ENCODE data around the gene FAM13C. TPM values are rescaled to one million over a fixed set of nuclear protein-coding genes. Genes with fewer than 3 reads are reported as not detected.

Gene FAM13C
- total and polyA plus RNA-seq, 11 donors: 1.00 to 12.4 (median 8.3) TPM

- peaks cover 0 to 11% (median 0%) of the 10 kb centered on the region in 12 donors for H3K4me1 ChIP-seq
- intact Hi-C loops (cut with DNase I): no loop called here
- TF ChIP-seq POLR2A (IDR thresholded peaks at IDR 0.05): no peak
- no peak for TF ChIP-seq CTCF (IDR thresholded peaks at IDR 0.05)
These were observed 85.4 kb downstream of the FAM13C start for GRCh38 chr10:59276919-59277318.

GRCh38 chr10:59276133-59276532, 86.2 kb downstream of the FAM13C start:
- intact Hi-C loops (cut with DNase I): no loop called here
- ATAC-seq (no peak), DNase-seq (no peak)
- no peak overlapping the region for H3K27ac ChIP-seq
- TF ChIP-seq POLR2A (IDR thresholded peaks at IDR 0.05) (no peak), CTCF (IDR thresholded peaks at IDR 0.05) (no peak)
- no peak overlapping the region for H3K4me3 ChIP-seq
- peaks cover 0 to 5% (median 0%) of the 10 kb centered on the region in 9 donors for H3K36me3 ChIP-seq
- no peaks in the 10 kb centered on the region for H3K27me3 ChIP-seq
- H3K9me3 ChIP-seq: no peaks in the 10 kb centered on the region
- H3K4me1 ChIP-seq: peaks cover 0 to 11% (median 0%) of the 10 kb centered on the region in 12 donors

More at GRCh38 chr10:59276919-59277318, 85.4 kb downstream of the FAM13C start:
- H3K27ac ChIP-seq: no peak overlapping the region
- H3K36me3 ChIP-seq: peaks cover 0 to 6% (median 0%) of the 10 kb centered on the region in 9 donors
- no peak for DNase-seq
- no peak overlapping the region for H3K4me3 ChIP-seq
- no peaks in the 10 kb centered on the region for H3K27me3 ChIP-seq
- ATAC-seq: no peak
- H3K9me3 ChIP-seq: no peaks in the 10 kb centered on the region

GRCh38 chr10:59273445-59273844, 88.9 kb downstream of the FAM13C start:
- ATAC-seq (no peak), DNase-seq (no peak)
- Histone ChIP-seq H3K36me3 (peaks cover 0 to 17% (median 9%) of the 10 kb centered on the region in 9 donors), H3K27me3 (no peaks in the 10 kb centered on the region), H3K4me3 (no peak overlapping the region), H3K9me3 (no peaks in the 10 kb centered on the region), H3K27ac (no peak overlapping the region), H3K4me1 (peaks cover 0 to 9% (median 0%) of the 10 kb centered on the region in 12 donors)
- WGBS, 4 donors: 93 to 100% (median 97%) methylated on average over 1 of the region's 1 CpG
- TF ChIP-seq POLR2A (IDR thresholded peaks at IDR 0.05) (no peak), CTCF (IDR thresholded peaks at IDR 0.05) (no peak)
- intact Hi-C loops (cut with DNase I): no loop called here

- Histone ChIP-seq H3K4me3 (no peak overlapping the region), H3K36me3 (peaks cover 0 to 30% (median 13%) of the 10 kb centered on the region in 9 donors), H3K27ac (no peak overlapping the region), H3K27me3 (no peaks in the 10 kb centered on the region), H3K4me1 (peaks cover 0 to 9% (median 0%) of the 10 kb centered on the region in 12 donors), H3K9me3 (no peaks in the 10 kb centered on the region)
- ATAC-seq (no peak), DNase-seq (no peak)
- no peak for TF ChIP-seq CTCF (IDR thresholded peaks at IDR 0.05)
- TF ChIP-seq POLR2A (IDR thresholded peaks at IDR 0.05): no peak
- intact Hi-C loops (cut with DNase I): no loop called here
These were observed 90.3 kb downstream of the FAM13C start for GRCh38 chr10:59272061-59272460.
